ENCODE data around the gene ATP6V1G1.

DNA sequence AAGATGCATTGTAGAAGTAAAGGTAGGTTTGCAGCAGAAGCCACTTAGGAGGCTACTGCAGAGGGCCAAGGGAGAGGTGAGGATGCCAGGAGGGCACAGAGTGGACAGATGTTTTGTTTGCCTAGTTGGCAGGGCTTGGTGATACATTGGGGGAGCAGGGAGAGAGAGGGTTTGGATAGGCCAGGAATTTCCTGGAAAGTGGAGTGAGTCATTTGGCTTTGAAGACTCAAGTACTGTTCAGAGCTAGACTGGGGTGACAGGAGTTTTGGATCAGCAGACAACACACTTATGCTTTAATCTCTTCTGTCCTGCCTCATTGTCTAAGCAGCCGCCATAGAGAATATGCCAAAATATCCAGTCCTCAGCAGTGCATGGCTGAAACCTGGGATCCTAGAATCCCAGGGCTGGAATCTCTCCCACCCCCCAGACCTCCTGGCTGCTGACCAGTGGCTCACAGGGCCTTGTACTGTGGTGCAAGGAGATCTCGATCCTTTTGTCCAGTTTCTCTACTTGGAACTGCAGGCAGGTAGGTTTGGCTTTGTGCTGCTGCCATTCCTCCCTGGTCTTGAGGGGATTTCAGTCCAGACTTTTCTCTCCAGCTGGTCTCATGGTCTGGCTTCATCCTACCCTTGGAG, 34.5 kb downstream of the ATP6V1G1 start:
- TF ChIP-seq, protein P1, sequence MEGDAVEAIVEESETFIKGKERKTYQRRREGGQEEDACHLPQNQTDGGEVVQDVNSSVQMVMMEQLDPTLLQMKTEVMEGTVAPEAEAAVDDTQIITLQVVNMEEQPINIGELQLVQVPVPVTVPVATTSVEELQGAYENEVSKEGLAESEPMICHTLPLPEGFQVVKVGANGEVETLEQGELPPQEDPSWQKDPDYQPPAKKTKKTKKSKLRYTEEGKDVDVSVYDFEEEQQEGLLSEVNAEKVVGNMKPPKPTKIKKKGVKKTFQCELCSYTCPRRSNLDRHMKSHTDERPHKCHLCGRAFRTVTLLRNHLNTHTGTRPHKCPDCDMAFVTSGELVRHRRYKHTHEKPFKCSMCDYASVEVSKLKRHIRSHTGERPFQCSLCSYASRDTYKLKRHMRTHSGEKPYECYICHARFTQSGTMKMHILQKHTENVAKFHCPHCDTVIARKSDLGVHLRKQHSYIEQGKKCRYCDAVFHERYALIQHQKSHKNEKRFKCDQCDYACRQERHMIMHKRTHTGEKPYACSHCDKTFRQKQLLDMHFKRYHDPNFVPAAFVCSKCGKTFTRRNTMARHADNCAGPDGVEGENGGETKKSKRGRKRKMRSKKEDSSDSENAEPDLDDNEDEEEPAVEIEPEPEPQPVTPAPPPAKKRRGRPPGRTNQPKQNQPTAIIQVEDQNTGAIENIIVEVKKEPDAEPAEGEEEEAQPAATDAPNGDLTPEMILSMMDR (conservative IDR thresholded peaks at IDR 0.05; ENCODE audit: low read depth in 2 of 2), result no peak
- TF ChIP-seq ZNF114 (CRISPR knock-in tag; IDR thresholded peaks at IDR 0.05) (no peak), EZH2 (IDR thresholded peaks at IDR 0.05; ENCODE audit: low read depth, unreplicated experiment) (no peak), JUNB (IDR thresholded peaks at IDR 0.05; ENCODE audit: unreplicated experiment) (no peak), CREB1 (CRISPR knock-in tag; IDR thresholded peaks at IDR 0.05; ENCODE audit: low read depth) (no peak)
